ENCODE results near the gene SLC7A8.
"Not testable (repeated sequence)": the region's sequence is repeated elsewhere in the genome, so short reads cannot be mapped to it uniquely, and the experiment has no call there.

DNA sequence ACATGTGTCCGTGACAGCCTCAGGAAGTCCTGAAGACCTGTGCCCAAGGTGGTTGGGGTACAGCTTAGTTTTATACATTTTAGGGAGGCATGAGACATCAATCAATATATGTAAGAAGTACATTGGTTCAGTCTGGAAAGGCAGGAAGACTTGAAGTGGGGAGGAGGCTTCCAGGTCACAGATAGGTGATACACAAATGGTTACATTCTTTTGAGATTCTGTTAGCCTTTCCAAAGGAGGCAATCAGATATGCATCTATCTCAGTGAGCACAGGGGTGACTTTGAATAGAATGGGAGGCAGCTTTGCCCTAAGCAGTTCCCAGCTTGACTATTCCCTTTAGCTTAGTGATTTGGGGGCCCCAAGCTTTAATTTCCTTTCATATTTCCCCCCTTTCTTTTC is 15.7 kb upstream of the SLC7A8 start:
- TF ChIP-seq, protein P1, sequence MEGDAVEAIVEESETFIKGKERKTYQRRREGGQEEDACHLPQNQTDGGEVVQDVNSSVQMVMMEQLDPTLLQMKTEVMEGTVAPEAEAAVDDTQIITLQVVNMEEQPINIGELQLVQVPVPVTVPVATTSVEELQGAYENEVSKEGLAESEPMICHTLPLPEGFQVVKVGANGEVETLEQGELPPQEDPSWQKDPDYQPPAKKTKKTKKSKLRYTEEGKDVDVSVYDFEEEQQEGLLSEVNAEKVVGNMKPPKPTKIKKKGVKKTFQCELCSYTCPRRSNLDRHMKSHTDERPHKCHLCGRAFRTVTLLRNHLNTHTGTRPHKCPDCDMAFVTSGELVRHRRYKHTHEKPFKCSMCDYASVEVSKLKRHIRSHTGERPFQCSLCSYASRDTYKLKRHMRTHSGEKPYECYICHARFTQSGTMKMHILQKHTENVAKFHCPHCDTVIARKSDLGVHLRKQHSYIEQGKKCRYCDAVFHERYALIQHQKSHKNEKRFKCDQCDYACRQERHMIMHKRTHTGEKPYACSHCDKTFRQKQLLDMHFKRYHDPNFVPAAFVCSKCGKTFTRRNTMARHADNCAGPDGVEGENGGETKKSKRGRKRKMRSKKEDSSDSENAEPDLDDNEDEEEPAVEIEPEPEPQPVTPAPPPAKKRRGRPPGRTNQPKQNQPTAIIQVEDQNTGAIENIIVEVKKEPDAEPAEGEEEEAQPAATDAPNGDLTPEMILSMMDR (IDR thresholded peaks at IDR 0.05), result not testable (repeated sequence)
- not testable (repeated sequence) for TF ChIP-seq POLR2A (IDR thresholded peaks at IDR 0.05)

Measured in adrenal gland (tissue), 5 donors.